ENCODE data around the gene TFF2. TPM values are rescaled to one million over a fixed set of nuclear protein-coding genes. Genes with fewer than 3 reads are reported as not detected.

Gene TFF2
- total RNA-seq, 2 experiments from 2014 or later: not detected

DNA sequence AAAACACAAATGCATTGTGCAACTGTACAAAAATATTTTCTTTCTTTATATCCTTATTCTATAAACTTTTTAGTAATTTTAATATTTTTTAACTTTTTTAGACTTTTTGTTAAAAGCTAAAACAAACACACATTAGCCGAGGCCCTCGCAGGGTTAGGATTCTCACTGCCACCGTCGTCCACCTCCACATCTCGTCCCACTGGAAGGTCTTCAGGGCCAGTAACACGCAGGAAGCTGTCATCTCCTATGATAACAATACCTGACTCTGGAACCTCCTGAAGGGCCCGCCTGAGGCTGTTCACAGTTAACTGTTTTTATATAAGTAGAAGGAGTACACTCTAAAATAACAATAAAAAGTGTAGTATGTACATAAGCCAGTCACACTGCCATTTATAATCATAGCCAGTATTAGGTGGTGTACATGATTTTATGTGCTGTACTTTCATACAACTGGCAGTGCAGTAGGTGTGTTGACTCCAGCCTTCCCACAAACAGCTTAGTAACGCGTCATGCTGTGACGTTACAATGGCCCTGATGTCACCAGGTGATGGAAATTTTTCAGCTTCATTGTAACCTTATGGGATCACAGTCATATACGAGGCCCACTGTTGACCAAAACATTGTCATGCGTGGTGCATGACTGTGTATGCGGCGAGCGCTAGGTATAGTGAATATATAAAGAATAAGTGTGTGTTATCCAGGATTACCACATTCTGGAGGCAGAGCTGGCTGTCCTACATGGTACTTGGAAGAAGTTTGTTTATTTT, 8.8 kb downstream of the TFF2 start:
- Mint-ChIP-seq H3K27ac (no peak overlapping the region), H3K9me3 (peaks cover 1% of the 10 kb centered on the region), H3K4me1 (ENCODE audit: low read depth) (peaks cover 17% of the 10 kb centered on the region), H3K4me3 (no peak overlapping the region), H3K27me3 (no peaks in the 10 kb centered on the region), H3K36me3 (ENCODE audit: low read depth) (no peaks in the 10 kb centered on the region)
- DNase-seq (no peak), ATAC-seq (no peak)
- intact Hi-C loops (cut with micrococcal nuclease): no loop called here
- CTCF ChIA-PET: interaction anchor here (1.4 kb wide), 1 partner anchor 40 kb away, joined by 5 read pairs; no protein-coding TSS in a partner anchor
- POLR2A ChIA-PET: interaction anchor here (1.1 kb wide), 1 partner anchor 18 kb away, joined by 3 read pairs; no protein-coding TSS in a partner anchor
- no peak for TF ChIP-seq CTCF (IDR thresholded peaks at IDR 0.05)

DNA sequence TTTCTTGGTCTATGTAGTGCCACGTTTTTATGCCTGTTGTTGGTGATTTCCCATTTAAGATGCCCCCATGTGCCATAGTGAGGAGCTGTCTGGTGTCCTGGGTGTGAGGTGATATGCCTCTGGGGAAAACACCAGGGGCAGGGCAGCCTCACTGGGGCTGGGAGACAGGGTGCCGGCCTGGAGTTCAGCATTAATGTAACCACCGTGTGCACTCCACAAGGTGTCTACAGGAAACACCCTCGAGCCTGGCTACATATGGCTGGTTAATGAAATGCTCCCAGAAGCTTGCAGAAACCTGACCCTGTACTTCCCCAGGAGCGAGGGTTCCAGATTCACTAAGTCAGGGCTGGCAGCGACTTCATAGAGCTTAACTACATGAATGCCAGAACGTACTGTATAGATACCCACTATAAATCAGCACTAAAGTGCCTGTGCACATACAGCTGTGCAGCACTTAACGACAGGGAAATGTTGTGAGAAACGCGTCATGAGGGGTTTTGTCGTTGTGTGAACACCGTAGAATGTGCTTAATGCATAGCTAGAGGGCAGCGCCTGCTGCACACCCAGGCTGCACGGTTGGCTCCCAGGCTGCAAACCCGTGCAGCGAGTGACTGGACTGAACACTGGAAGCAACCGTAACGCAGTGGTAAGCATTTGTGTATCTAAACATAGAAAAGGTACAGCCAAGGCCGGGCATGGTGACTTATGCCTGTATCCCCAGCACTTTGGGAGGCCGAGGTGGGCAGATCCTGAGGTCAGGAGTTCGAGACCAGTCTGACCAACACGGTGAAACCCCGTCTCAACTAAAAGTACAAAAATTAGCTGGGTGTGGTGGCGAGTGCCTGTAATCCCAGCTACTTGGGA, 10.4 kb downstream of the TFF2 start:
- Mint-ChIP-seq H3K36me3 (ENCODE audit: low read depth) (no peaks in the 10 kb centered on the region), H3K9me3 (peaks cover 1% of the 10 kb centered on the region), H3K4me3 (no peak overlapping the region), H3K27me3 (no peaks in the 10 kb centered on the region), H3K27ac (no peak overlapping the region), H3K4me1 (ENCODE audit: low read depth) (peaks cover 17% of the 10 kb centered on the region)
- no peak for TF ChIP-seq CTCF (IDR thresholded peaks at IDR 0.05)
- CTCF ChIA-PET: interaction anchor here (0.8 to 5.9 kb wide), 2 partner anchors 15 to 30 kb away, joined by 3 to 47 read pairs; no protein-coding TSS in a partner anchor
- DNase-seq: no peak
- POLR2A ChIA-PET: interaction anchor here (1.5 kb wide), 1 partner anchor 17 kb away, joined by 3 read pairs; no protein-coding TSS in a partner anchor
- intact Hi-C loops (cut with micrococcal nuclease): no loop called here
- no peak for ATAC-seq

DNA sequence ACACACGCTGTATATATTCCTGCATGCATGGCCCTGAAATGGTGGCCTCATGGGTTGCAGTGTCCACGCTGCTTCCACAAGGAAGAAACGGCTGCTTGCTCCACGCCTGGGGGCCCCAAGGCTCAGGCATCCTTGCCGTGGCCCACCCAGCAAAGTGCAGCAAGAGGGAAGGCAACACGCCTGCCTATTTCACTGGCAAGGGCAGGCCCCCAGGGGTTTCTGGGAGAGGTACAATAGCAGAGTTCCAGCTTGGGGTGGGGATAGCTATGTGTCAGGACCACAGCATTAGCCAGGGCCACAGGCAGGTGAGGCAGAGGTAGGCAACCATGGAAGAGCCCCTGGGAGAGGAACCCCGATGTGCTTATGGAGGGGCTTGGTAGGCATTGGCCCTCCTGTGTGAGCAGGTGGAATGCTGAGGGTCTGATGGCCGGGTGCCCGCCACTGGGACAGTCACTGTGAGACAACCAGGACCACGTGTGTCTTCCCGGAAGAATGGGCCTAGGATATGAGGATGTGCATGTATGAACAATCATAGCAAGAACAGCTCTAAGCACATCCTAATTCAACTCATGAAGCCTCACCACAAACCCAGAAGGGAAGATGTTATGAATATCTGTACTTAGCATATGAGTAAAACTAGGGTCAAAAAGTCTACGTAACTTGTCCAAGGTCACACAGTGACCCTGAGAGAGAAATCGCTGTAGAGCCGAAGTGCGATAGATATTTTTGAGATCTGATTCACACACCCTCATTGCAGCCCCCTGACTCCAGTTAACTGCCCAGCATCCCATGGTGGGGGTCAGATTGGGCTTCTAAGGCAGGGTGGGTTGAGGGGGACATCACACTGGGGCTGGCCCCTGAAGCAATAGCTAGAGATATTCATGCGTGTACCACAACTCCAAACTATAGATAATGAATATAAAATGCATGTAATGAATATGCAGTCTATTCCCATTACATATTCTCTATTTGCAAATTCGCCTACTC, 11.8 kb downstream of the TFF2 start:
- no peaks in the 10 kb centered on the region for H3K36me3 Mint-ChIP-seq (ENCODE audit: low read depth)
- POLR2A ChIA-PET: interaction anchor here (0.8 to 1.8 kb wide), 5 partner anchors 28 to 110 kb away, joined by 3 to 6 read pairs (median 4); partner anchors contain the start of gene TFF1
- no peaks in the 10 kb centered on the region for H3K27me3 Mint-ChIP-seq
- no peak for TF ChIP-seq CTCF (IDR thresholded peaks at IDR 0.05)
- no peak overlapping the region for H3K27ac Mint-ChIP-seq
- intact Hi-C loops (cut with micrococcal nuclease): loop anchor here (5.0 kb wide), 1 partner anchor 108 kb away; no protein-coding TSS in a partner anchor
- peaks cover 17% of the 10 kb centered on the region for H3K4me1 Mint-ChIP-seq (ENCODE audit: low read depth)
- H3K4me3 Mint-ChIP-seq: no peak overlapping the region
- ATAC-seq: peak; percentile 8
- DNase-seq: no peak
- H3K9me3 Mint-ChIP-seq: peaks cover 1% of the 10 kb centered on the region
- CTCF ChIA-PET: interaction anchor here (0.8 to 5.9 kb wide), 29 partner anchors 8 to 222 kb away, joined by 3 to 47 read pairs (median 5); partner anchors contain the start of genes TFF1 and UBASH3A

DNA sequence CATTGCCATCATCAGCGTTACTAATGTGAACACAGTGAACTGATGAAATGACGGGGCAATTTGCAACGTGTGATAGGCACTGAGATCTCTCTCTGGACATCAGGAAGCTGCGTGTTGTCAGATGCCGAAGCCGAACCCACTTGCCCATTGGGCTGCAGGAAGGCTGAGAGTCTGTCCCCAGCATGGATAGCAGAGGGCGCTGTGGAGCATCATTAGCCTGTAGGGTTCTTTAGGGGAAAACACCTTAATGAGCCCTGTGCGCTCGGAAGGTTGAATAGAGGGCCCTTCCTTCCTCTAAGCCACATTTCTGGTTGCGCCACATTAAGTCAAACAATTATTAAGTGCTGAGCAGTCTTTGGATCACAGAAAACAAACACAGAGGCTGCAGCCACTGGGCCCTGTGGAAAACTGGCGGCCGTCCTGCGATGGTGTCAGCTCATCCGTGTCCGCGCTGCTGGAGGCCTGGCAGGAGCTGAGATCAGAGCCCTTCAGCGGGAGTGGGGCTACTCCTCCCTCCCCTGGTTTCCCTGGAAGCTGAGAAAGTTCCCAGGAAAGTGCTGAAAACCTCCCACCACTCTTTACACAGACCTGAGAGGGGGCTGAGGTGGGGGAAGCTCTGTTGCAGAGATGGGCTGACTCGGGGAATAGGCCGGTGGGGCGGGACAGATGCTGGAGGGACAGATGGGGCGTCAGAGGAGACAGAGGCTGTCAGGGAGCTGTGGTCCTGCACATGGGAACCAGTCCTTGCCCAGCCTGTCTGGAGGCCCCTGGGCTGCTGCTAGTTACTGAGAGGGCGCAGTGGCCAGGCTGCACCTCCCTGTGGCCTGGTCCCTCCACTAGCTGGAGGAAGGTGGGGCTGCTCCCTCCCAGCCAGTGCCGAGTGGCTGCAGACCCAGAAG, 12.7 kb downstream of the TFF2 start:
- peak overlapping the region; percentile 63 for H3K27ac Mint-ChIP-seq
- H3K9me3 Mint-ChIP-seq: peaks cover 1% of the 10 kb centered on the region
- CTCF ChIA-PET: interaction anchor here (0.6 to 5.9 kb wide), 39 partner anchors 9 to 221 kb away, joined by 3 to 47 read pairs (median 5); partner anchors contain the start of genes RSPH1, TFF1 and UBASH3A
- DNase-seq (peak; percentile 94), ATAC-seq (peak; percentile 99)
- TF ChIP-seq CTCF (IDR thresholded peaks at IDR 0.05): peak; percentile 91
- peaks cover 17% of the 10 kb centered on the region for H3K4me1 Mint-ChIP-seq (ENCODE audit: low read depth)
- H3K4me3 Mint-ChIP-seq: no peak overlapping the region
- POLR2A ChIA-PET: interaction anchor here (0.8 to 1.8 kb wide), 8 partner anchors 29 to 111 kb away, joined by 3 to 6 read pairs (median 4); partner anchors contain the start of genes TFF1 and UBASH3A
- H3K27me3 Mint-ChIP-seq: no peaks in the 10 kb centered on the region
- intact Hi-C loops (cut with micrococcal nuclease): loop anchor here (5.0 kb wide), 1 partner anchor 109 kb away; no protein-coding TSS in a partner anchor
- H3K36me3 Mint-ChIP-seq (ENCODE audit: low read depth): no peaks in the 10 kb centered on the region

Measured in activated CD8-positive, alpha-beta T cell treated with anti-CD3 and anti-CD28 coated beads for 36 hours (primary cell).